Ramos (cell line): ENCODE results near the gene DNAJB9.

Experiments
- in situ Hi-C: fragments of 300-500 bp; cut with MboI; formaldehyde crosslinking; loops from one replicate; pipeline ENCODE4 v1.14.3; 2022; ENCODE audit warnings: low sequenced_read_pairs; ENCODE audit not compliant: unreplicated experiment

DNAJB9 gene

DNA sequence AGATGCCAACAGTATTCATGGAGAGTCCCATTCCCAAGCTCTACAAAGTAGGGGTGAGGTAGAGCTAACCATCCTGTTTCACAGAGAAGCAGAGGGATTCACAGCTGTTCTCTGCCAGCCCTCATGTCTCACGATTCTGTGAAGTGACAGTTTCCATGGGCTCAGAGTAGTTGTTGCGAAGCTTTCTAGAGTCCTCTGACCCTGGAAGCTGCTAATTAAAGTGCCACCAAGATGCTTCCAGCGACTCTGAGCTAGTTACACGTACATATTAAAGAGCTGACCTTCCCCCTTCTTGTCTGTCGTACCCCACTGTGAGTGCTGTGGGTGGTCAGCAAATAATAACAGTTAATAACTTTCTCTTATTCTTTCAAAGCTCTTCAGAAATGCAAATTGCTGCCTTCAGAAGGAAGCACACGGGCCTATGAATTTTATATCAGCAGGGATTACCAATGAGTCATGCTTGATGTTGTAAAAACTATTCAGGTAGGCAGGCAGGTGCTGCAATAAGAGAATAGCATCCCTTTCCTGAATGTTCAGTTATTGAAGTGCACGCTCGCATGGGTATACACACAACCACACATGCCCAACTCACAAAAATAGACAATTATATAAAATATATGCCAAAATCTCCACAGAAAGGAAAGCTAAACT, 34.1 kb downstream of the DNAJB9 start:
- in situ Hi-C loops: no loop called here

DNA sequence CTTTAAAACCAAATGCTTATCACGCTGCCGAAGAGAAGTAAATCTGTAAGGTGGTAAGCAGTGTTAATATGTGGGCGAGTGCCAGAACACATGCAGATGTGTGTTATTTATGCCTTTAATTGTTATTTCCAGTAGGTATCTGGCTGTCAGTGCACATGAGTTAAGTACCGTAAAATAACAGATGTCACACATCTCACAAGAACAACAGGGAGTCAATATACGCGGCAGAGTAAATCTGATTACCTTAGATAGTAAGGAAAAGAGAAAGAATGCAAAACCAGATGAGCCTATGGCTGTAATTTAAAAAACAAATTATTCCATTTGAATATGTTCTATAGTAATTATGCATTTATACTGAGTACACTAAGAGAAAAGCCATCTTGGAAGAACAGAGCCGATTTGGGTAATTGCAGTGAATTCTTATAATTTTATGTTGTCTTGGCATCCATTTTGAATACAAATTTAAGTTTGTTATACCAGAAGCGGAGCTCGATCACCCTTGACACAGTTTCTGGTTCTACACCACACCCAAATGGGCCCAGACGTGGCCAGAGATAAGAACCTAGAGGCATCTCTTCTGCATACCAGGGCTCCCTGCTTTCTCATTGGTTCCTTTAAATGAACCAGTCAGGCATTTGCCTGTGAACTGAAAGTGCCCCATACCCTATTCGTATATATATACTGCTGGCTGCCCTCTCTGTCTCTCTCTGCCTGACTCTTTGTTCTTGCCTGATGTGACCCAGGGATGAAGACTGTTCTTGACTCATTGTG, 34.8 kb downstream of the DNAJB9 start:
- in situ Hi-C loops: no loop called here

DNA sequence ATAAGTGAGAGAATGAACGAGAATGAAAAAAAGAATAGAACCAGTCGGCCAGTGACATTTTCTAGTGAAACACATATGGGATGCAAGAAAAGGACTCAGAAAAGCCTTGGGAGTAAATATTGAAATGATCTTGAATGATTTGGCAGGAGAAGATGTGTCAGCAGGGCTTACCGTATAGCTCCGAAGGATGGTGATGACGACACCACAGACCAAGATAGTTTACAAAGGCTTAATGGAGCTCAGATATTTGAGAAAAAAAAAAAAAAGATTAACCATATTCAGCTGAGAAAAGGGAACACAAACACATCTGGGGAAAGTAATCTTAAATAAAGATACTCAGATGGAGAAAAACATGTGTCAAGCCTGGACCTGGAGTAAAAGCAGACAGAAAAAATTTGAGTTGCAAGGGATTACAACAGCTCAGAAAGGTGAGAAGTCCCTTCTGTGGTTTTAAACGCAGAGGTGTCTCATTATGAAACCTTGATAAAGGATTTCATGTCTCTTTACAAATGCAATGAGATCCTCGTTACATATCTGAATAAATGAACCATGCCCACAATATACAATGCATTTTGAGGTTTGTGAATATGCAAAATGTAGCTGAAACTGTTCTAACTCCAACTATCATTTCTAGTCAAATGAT, 36.0 kb downstream of the DNAJB9 start:
- in situ Hi-C loops: no loop called here

- in situ Hi-C loops: no loop called here
These were observed 40.0 kb downstream of the DNAJB9 start for GRCh38 chr7:108609643-108610042.

DNA sequence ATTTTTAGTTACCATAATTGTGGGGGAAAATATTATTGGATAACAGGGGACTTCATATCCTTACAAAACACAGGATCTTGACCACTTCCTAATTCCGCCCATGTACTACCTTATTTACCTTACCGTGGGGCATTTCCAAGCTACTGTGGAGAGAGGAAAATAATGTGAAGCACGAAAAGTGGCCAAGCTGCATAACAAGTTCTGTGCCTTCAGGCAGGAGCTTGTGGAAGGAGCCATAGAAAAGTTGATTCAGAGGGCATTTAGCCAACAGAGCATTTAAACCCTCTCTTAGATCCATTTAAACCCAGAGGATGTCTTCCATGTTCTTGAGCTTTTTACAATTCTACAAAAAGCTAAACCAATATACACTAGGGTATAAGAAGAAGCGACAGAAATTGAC, 41.6 kb downstream of the DNAJB9 start:
- in situ Hi-C loops: no loop called here

DNA sequence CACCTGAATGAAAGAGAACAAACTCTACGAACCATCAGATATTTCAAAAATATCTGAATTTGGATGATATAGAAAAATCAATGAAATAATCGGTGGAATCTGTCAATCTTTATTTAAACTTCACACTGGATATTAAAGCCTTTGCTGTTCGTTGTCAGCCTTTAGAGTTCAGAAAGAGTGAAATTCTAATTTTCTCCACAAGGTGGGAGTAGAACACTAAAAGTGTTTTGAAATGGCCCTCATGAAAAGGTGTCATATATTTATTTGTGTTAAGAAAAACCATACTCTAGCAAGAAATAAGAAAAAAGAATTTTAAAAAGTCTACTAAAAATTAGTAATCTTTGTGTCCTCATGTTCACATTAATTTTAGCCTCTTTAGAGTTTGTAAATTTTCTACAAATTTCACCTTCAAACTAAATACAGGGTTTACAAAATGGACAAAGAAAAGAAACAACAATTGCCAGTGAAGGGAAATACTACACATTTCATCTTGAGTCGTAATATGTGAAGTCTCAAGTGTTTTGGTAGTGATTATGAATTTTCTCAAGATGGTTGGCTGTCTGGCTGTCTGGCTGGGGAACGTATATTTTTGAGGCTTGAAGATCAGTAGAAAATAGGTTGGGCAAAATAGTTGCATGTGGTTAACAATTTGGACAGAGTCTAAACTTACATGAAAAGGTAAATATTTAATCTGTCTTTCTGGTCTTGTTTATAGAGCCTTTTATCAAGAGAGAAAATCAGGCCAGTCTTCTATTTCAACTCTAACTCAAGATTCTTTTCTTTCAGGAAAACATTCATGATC, 43.7 kb downstream of the DNAJB9 start:
- in situ Hi-C loops: no loop called here

- in situ Hi-C loops: no loop called here
These were observed 44.3 kb downstream of the DNAJB9 start for GRCh38 chr7:108613949-108614381.

DNA sequence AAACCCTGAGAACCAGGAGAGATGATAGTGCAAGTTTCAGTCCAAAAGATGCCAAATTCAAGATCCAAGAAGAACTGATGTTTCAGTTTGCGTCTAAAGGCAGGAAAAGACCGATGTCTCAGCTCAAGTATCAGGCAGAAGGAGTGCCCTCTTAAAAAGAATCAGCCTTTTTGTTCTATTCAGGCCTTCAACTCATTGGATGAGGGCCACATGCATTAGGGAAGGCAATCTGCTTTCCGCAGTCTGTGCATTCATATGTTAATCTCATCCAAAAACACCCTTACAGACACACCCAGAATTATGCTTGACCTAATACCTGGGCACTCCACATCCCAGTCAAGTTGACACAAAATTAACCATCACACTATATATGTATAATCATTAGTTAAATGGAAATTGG, 45.2 kb downstream of the DNAJB9 start:
- in situ Hi-C loops: no loop called here

DNA sequence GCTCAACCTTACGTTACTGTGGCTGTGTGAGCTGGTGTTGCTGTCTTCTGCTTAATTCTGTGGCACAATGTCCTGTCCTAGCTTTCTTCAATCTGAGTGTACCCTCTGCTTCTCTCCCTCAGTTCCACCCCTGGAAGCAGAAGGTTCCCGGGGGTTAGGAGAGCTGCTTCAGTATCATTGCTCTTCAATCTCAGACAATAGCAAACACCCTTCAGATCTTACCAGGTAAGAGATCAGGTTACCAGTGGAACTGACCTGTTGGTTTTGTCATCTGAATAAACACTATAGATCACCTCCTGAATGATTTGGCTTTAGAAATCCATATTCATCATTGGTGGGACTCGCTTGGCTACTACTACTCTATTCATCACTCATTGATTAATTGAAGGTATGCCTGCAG, 48.4 kb downstream of the DNAJB9 start:
- in situ Hi-C loops: no loop called here

DNA sequence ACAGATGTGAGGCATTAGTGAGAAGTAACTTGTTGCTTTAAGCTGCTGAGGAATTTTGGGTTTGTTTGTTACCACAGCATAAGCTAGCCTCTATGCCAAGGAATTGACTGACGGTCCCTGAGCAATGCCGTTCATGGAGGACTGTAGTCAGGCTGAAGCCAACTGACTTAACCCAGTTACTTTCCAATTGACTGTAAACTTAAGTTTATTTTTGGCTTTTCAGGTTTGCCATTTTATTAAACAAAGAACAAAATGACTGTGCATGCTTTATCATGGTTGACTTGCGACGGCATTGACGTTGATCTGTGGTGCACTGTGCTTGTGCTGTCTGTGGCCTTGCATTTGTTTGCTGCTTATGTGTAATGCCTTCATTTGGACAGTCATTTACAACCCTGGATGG, 53.5 kb downstream of the DNAJB9 start:
- in situ Hi-C loops: no loop called here
